ENCODE data around the gene TUBA8.

- TF ChIP-seq CTCF (IDR thresholded peaks at IDR 0.05) (no peak), POLR2A (IDR thresholded peaks at IDR 0.05) (no peak)
Measured at GRCh38 chr22:18144105-18144504, 33.5 kb downstream of the TUBA8 start.

All from ovary (tissue), 3 donors.